SK-N-SH treated with all-trans-retinoic acid at 6 μM for 48 hours (cell line): Measurements from ENCODE around the gene GHITM.

Experiments used
- ARNTL ChIP-seq: fragments of 450-650 bp; formaldehyde crosslinking; IDR thresholded peaks from 2 replicates; pipeline ENCODE4 v1.5.0; 2020; ENCODE audit warnings: low read depth, mild to moderate bottlenecking, moderate library complexity, borderline replicate concordance
- BACH2 ChIP-seq: fragments of 250-450 bp; sonication (Bioruptor Pico); IDR thresholded peaks from 2 replicates; pipeline ENCODE4 v1.9.0; 2021; ENCODE audit warnings: mild to moderate bottlenecking, borderline replicate concordance
- CREB5 ChIP-seq: fragments of 250-450 bp; sonication (Bioruptor Pico); IDR thresholded peaks from 2 replicates; pipeline ENCODE4 v1.5.1; 2020; ENCODE audit warnings: low read depth, mild to moderate bottlenecking, moderate library complexity
- GLIS3 ChIP-seq: fragments of 250-450 bp; sonication (Bioruptor Pico); IDR thresholded peaks from 2 replicates; pipeline ENCODE4 v1.5.0; 2020; ENCODE audit warnings: mild to moderate bottlenecking, moderate library complexity
- PATZ1 ChIP-seq: fragments of 250-450 bp; sonication (Bioruptor Pico); IDR thresholded peaks from 2 replicates; pipeline ENCODE4 v1.8.0; 2020; ENCODE audit warnings: mild to moderate bottlenecking, moderate library complexity, borderline replicate concordance
- RARB ChIP-seq: fragments of 250-450 bp; sonication (Bioruptor Pico); IDR thresholded peaks from 2 replicates; pipeline ENCODE4 v1.8.0; 2021; ENCODE audit warnings: mild to moderate bottlenecking, moderate library complexity
- SNAI2 ChIP-seq: fragments of 250-450 bp; sonication (Bioruptor Pico); IDR thresholded peaks from 2 replicates; pipeline ENCODE4 v1.5.0; 2020; ENCODE audit warnings: mild to moderate bottlenecking, moderate library complexity
- ZC3H10 ChIP-seq: fragments of 250-450 bp; sonication (Bioruptor Pico); IDR thresholded peaks from 2 replicates; pipeline ENCODE4 v1.5.1; 2021; ENCODE audit warnings: mild to moderate bottlenecking, moderate library complexity
- ZFP30 ChIP-seq: fragments of 450-650 bp; formaldehyde crosslinking; IDR thresholded peaks from 2 replicates; pipeline ENCODE4 v1.5.0; 2022; ENCODE audit warnings: mild to moderate bottlenecking, moderate library complexity
- ZNF8 ChIP-seq: fragments of 450-650 bp; formaldehyde crosslinking; IDR thresholded peaks from 2 replicates; pipeline ENCODE4 v1.5.0; 2020; ENCODE audit warnings: mild to moderate bottlenecking, moderate library complexity

DNA sequence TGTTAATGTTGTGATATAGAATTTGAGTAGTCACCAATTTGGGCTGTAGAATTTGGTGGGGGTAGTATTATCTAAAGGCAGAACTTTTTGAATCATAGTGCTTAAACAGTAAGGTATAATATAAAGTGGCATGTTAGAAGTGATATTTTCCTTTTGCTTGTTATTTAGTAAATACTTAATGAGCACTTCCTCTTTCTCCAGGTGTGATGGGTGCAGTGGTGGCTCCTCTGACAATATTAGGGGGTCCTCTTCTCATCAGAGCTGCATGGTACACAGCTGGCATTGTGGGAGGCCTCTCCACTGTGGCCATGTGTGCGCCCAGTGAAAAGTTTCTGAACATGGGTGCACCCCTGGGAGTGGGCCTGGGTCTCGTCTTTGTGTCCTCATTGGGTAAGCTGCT is 10.5 kb downstream of the GHITM start:
- TF ChIP-seq SNAI2 (CRISPR knock-in tag) (no peak), ZC3H10 (CRISPR knock-in tag) (no peak), GLIS3 (CRISPR knock-in tag) (no peak), PATZ1 (CRISPR knock-in tag) (no peak), ARNTL (CRISPR knock-in tag) (no peak), CREB5 (CRISPR knock-in tag) (no peak), BACH2 (CRISPR knock-in tag) (no peak), RARB (CRISPR knock-in tag) (no peak), ZNF8 (CRISPR knock-in tag) (no peak), ZFP30 (CRISPR knock-in tag) (no peak)
